Activated effector memory CD4-positive, alpha-beta T cell treated with Interleukin-2 at 50 U/mL for 16 hours (primary cell): ENCODE data around the gene MRPS18B.
A peak's percentile ranks its signal among the peaks of the same experiment; 100 is the strongest.

Experiments
- DNase-seq: peaks from one replicate; pipeline ENCODE4 v3.0.0-alpha.2; 2020

Gene MRPS18B

GRCh38 chr6:30610065-30610464, 7.6 kb upstream of the MRPS18B start:
- DNase-seq: no peak

GRCh38 chr6:30611150-30611855, 6.3 kb upstream of the MRPS18B start:
- no peak for DNase-seq

GRCh38 chr6:30611856-30612194, 5.8 kb upstream of the MRPS18B start:
- no peak for DNase-seq

- DNase-seq: no peak
These were observed 5.4 kb upstream of the MRPS18B start for GRCh38 chr6:30612213-30612612.

GRCh38 chr6:30612687-30613248, 4.9 kb upstream of the MRPS18B start:
- DNase-seq: no peak

GRCh38 chr6:30613251-30614043, 4.2 kb upstream of the MRPS18B start:
- DNase-seq: no peak

- no peak for DNase-seq
These were observed 3.4 kb upstream of the MRPS18B start for GRCh38 chr6:30614044-30614842.

GRCh38 chr6:30614843-30615218, 2.8 kb upstream of the MRPS18B start:
- DNase-seq: peak; percentile 79

- peak; percentile 30 for DNase-seq
These were observed 2.3 kb upstream of the MRPS18B start for GRCh38 chr6:30615219-30615957.

- peak; percentile 41 for DNase-seq
These were observed 1.5 kb upstream of the MRPS18B start for GRCh38 chr6:30615958-30616810.

GRCh38 chr6:30616811-30617564, 652 bp upstream of the MRPS18B start, which contains the start of gene PPP1R10:
Gene PPP1R10 (minus strand): TSS chr6:30617243. CDS start chr6:30609944, 7,299 bp downstream.
- peak; percentile 96 for DNase-seq

- DNase-seq: no peak
These were observed 694 bp downstream of the MRPS18B start for GRCh38 chr6:30618270-30618797.

- DNase-seq: no peak
These were observed 1.9 kb downstream of the MRPS18B start for GRCh38 chr6:30619561-30619960.

- no peak for DNase-seq
These were observed 7.9 kb downstream of the MRPS18B start for GRCh38 chr6:30625511-30625910.

GRCh38 chr6:30626484-30627366, 9.1 kb downstream of the MRPS18B start, which contains the start of gene ATAT1:
Gene ATAT1 (plus strand): TSS chr6:30626874.
- peak; percentile 82 for DNase-seq

- no peak for DNase-seq
These were observed 18.2 kb downstream of the MRPS18B start for GRCh38 chr6:30635834-30636233.

GRCh38 chr6:30640481-30640880, 22.8 kb downstream of the MRPS18B start:
- DNase-seq: no peak

GRCh38 chr6:30641048-30641447, 23.4 kb downstream of the MRPS18B start:
- no peak for DNase-seq

GRCh38 chr6:30643656-30644055, 26.0 kb downstream of the MRPS18B start:
- no peak for DNase-seq
